Left kidney (tissue), 2 donors: ENCODE data around the gene GLYATL1. TPM values are rescaled to one million over a fixed set of nuclear protein-coding genes. Genes with fewer than 3 reads are reported as not detected.

Source experiments
- DNase-seq: peaks from one replicate; pipeline ENCODE4 v3.0.0-alpha.2; 2013
- polyA plus RNA-seq: library from polyadenylated mRNA; unstranded; fragments of 120-200 nt; gene quantifications from one replicate; pipeline ENCODE4 v1.2.1, GENCODE V29; 2013; ENCODE audit not compliant: insufficient read length

GLYATL1 gene
- polyA plus RNA-seq, 1 donor, result 196 TPM

DNA sequence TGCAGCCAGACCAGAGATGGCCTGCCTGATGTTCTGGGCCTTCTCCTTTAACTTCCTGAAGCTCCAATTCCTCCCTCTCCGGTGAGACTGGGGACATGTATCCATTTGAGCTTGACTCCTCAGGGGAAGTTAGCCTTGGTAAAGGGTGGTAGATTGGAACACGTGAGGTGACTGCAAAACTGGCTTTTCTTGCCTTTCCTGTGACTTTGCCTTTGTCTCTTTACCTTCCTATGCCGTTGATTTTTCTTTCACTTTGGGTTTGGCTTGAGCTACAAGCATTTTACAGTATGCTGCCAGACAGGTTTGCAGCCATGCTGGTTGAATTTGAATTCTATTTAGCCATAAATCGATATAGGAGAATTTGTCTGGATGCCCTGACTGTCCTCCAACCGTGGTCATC lies 16.8 kb upstream of the GLYATL1 start:
- no peak for DNase-seq

DNA sequence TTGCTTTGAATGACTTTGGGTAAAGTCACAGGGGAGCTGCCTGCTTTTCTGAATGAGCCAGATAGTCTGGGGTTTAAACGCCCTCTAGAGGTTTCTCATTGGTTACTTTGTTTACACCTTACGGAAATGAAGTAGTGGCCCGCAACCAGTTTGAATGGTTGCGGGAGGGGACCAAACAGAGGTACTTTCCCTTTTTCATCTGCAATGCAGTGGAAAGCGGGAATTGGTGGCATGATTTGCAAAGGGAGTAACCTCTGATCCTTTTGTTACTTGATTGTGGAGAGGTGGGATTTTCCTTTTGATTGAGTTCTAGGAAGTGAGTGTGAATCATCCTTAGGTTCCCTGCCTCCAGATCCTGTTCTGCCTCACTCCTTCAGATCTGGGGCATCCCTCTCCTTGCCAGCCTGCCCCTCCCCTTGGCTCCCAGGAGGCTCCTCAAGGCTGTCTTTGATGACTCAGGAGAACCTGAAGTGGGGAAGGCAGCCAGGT lies 15.9 kb upstream of the GLYATL1 start:
- DNase-seq, result peak; percentile 39

DNA sequence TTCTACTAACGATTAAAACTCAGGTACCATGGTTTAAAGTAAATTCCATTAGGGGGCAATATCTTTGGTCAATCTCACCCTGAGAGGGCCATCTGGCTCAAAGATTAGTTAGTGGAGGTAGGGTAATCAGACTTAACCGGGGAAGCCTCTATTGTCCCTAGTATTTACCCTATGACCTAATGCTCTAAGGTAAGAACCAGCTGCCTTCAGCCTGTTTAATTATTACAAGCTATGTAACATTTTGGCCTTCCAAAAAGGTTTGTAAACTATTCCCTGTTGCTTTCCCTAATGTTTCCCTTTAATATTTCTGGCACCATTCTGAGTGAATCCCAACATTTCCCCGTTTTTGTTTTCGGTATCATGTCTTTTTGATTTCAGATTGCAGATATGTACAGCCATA lies 15.1 kb upstream of the GLYATL1 start:
- DNase-seq, result no peak

DNA sequence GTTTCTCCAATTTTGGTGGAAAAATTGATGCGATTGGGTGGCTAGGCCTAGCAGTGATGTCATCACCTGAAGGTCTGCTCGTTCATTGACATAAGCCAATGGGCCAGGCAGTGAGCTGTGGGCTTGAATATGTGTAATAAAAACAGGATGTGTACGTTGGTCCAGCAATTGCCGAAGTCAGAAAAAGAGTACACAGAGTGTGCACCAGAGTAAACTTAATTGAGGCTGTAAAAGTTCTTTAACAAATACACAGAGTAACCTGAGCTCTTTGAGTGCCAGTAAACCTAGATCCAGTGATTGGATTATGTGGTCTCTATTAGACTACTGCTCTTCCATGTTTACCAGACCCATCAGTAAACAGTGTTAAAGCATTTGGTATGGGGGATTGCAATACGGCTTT lies 13.0 kb upstream of the GLYATL1 start:
- no peak for DNase-seq

DNA sequence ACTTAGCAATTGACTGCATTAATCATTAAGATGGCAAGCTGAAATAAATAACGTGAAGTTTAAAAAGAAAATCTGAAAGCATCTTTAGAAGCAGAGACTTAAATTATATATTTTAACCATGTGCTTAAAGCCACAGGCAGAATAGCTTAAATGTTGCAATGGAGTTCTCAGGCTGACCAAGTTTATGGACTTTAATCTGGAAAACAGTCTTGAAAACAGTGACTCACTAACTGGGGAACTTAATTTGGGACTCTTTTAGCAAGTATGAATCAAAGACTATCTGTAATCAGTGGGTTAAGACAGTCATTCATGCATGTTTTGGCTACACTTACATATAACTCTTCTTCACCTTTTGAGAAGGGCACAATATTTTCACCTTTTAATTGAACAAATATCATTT lies 12.6 kb upstream of the GLYATL1 start:
- no peak for DNase-seq

DNA sequence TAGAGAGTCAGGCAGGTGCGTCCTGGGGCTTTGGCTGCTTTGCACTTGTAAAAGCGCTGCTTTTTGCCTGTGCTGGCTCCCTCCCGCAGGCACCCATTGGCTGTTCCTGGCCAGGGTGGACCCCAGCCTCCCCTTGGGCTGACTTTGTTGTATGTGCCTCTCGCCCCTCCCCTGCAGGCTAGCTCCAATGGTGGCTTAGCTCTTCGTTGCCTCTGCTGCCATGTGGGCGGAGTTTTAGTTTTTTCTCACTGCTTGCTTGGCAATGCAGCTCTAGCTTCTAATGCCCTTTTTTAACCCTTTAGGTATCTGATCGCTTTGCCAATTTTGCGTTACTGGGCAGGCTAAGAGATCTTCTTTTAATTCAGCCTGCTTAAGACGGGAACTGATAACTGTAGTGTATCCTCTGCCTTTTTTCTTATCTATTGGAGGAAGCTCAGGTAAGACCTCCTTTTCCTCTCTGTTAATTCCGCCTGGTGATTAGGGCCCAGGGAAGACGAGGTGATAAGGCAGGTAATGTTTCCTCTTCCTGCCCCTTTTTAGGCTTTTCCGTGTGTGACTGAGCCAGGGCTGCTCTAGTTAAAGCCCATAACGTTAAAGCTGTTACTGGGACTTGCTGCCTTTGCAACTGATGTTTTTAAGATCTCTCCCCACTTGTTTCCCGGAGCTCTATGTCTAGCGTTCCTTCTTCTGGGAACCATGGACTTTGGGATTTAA lies 11.7 kb upstream of the GLYATL1 start:
- DNase-seq, result peak; percentile 86

DNA sequence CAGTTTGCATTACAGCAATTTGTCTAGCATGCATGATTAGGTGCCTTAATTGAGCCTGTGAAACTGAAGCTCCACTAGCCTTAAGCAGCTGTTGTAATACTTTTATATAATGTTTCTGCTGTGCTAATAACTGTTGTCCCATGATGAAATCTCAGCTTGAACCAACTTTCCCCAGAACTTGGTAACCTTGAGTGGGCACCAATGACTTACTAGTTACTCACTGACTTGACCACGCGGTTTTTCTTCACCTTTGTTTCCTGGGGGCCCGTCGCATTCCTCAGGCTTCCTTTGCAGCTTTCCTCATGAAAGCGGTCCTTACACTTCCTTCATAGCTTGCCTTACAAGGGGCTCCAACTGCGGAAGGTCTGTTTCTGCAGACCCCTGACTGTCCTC lies 11.2 kb upstream of the GLYATL1 start:
- DNase-seq, result no peak

DNA sequence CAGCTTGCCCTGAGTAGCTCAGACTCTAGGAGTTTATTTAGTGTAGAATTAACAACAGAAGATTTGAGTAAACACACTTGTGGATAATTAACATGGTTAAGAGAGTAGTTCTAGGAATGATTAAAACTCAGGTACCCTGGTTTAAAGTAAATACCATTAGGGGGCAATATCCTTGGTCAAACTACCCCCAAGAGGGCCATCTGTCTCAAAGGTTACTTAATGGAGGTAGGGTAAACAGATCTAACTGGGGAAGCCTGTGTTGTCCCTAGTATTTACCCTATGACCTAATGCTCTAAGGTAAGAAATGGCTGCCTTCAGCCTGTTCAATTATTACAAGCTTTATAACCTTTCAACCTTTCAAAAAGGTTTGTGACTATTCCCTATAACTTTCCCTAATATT lies 10.6 kb upstream of the GLYATL1 start:
- DNase-seq, result no peak

DNA sequence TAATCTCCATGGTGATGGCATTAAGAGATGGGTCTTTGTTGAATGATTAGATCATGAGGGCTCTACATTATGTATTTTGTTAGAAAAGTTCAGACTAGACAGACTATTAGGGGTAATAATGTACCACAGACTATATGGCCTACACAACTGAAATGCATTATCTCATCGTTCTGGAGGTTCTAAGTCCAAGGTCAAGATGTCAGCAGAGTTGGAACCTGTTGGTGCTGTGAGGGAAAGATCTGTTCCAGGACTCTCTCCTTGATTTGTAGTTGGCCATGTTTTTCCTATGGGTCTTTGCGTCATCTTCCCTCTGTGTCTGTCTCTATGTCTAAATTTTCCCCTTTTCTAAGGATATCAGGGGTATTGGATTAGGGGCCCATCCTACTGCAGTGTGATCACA lies 8.4 kb upstream of the GLYATL1 start:
- no peak for DNase-seq

DNA sequence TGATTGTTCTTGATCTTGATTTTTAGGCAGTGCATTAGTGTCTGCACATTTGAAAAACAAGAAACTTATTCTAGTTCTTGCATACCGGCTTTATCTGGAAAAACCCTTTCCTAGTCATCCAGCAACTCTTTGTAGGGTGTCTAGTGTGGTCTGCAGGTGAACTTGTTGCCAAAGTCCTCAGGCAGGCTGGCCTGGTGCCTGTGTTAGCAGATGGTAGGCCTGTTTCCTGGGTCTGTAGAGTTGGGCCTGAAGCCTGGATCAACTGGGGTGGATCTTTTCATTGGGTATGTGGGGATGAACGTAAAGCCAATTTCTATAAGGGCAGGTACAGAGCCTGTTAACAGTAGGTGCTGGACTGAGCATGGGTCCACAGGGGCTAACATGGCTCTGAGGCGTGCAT lies 5.6 kb upstream of the GLYATL1 start:
- DNase-seq, result no peak

DNA sequence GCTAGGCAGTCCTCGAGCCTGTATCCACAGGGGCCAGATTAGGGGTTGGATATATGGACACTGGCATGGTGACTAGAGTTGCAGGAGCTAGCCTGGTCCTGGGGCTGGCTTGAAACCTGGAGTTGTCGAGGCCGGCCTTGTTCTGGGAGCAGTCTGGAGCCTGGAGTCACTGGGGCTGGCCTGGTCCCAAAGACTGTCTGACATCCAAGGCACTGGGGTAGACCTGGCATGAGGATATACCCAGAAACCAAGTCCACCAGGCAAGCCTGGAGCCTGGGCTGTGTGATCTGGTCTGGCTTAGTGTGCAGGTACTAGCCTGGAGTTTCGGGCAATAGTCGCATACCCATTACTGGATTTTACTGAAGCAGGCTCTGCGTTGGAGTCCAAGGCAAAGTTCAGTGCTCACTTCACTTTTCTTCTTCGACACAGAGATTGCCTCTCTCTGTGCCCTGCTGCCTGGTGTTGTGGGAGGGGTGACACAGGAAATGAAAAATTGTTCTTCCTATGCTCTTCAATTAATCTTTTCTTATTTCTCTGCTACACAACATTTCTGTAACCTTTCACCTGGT lies 4.3 kb upstream of the GLYATL1 start:
- DNase-seq, result no peak

DNA sequence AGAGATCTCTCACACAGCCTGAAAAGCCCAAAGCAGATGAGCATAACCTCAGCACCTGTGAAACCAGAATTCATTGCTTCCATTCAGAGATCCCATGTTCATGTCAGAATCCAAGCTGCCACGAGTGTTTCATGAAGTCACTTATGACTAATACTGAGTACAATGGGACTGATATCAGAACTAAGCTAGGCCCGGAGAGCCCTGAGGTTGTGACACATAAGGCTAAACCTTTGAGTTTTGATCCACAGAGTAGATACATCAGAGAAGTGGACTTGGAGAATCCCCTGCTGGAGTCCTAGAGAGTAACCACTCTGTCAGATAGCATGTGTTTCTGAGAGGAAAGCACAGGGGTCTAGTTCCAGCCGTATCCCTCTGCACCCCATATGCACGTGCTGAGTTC lies 890 bp upstream of the GLYATL1 start:
- DNase-seq, result no peak

DNA sequence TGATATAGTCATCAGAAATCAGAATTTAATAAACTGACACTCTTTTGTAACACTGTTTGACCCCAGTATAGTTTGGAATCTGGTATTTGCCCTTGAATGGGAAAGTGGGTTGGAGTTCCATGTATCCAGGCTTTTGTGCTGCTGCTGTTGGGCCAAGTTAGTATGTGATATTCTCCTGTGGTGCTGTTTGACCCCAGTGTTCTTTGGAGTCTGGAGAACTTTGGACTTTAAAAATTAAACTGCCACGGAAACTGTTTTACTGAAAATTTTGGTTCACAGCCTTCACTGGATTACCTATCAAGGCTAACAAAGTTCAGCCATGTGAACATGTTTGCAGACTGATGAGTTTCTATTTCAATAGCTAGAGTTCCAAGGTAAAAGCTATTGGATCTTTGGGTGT lies 740 bp downstream of the GLYATL1 start:
- no peak for DNase-seq

DNA sequence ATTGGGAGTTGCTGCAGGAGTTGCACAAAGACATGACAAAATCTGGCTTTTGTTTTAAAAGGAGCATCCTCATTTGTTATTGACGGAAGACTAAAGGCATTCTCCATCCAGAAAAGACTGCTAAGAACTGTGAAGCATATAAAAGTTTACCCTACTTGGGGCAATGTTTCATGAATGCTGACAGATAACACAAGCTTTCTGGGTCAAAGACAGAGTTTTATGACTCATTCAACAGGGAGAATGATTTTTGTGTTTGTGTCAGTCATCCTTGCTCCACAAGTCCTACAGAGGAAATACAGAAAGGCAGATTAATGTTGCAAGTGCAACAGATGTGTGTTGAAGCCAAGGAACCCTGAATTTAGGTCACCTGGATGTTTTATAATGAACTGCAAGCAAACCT lies 2.5 kb downstream of the GLYATL1 start:
- no peak for DNase-seq

DNA sequence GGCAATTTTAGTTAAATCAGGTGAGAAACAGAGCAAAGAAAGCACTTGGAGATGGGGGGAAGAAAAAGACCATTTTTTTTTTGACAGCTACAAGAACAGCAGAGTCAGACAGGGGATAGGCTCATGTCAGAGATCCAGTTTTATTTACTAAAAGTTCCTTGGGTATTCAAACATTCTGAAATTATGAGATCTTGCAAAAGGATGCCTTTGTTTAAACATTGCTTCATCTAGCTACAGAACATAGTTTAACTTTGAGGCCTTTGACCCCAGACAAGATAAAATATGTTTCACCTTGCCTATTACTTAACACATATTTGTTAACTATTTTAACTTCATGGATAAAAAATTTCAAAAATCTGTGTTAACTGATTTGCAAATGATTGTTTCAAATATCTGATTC lies 6.4 kb downstream of the GLYATL1 start:
- DNase-seq, result no peak

DNA sequence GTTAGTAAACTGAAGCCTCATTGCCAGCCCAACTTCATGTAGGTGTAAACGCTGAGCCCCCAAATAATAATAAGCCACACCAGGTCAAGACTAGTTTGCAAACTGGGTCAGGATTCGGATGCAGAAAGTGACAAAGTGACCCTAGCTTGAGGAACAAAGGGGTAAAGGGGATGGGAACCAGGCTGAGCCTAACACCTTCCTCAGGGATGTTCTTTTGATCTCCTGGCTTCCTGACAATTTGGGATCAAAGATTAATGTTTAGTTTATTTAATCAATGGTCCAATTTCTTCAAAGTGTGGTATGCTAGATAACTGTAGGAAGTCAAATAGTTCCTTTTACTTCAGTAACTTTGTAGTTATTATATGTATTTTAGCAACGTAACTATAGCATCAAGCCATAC lies 9.9 kb downstream of the GLYATL1 start:
- no peak for DNase-seq

DNA sequence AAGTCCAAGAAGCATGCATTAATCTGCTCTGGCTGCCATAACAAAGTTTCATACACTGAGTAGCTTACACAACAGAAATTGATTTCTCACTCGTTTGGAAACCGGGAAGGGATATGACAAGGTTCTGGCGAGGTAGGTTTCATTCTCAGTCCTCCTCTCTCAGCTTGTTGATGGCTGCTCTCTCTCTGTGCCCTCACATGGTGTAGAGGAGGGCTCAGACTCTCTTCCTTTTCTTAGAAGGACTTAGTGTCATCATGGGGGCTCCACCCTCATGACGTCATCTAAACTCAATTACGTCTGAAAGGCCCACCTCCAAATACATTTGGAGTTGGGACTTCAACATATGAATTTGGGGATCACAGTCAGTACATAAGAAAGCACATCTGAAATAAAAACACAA lies 18.6 kb downstream of the GLYATL1 start:
- no peak for DNase-seq

DNA sequence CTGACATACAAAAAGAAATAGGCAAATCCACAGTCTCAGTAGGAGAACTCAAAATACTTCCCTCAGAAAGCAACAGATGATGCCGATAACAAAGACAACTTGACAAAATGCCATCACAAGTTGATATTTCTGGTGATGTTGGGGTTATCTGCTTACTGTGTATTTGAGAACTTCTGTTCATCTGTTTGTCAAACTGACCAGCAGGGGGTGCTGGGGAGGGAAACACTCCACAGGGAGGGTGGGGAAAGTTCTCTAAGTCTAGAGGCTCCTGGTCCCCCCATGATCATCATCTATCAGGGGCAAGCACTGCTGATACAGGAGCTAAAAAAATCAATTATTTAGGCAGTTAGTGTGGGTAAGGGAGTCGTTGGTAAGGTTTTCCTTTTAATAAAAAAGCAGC lies 19.2 kb downstream of the GLYATL1 start:
- DNase-seq, result no peak

DNA sequence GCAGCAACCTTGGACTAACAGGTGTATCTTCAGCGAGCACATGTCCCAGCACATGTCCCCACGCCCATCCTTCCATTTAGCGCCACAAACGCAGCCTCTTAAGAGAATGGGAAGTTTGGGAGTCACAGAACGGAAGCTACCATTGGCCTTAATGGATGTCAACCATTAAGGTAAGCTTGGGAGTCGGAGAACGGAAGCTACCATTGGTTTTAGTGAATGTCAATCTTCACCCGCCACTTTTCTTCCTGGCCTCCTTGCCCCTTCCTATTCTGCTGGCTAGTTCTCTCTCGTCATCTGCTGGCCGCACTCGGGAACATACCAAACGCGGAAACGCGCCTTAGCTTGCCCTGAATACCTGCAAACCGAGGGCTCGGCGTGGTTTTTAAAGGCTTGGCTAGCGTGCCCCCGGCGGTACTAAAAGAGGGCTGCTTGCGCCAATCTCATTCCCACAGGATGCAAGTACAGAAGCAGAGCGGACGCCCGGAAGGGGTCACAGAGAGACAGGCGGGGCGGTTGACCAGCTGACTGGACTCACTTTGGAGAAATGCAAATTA lies 24.3 kb downstream of the GLYATL1 start:
- peak; percentile 50 for DNase-seq

DNA sequence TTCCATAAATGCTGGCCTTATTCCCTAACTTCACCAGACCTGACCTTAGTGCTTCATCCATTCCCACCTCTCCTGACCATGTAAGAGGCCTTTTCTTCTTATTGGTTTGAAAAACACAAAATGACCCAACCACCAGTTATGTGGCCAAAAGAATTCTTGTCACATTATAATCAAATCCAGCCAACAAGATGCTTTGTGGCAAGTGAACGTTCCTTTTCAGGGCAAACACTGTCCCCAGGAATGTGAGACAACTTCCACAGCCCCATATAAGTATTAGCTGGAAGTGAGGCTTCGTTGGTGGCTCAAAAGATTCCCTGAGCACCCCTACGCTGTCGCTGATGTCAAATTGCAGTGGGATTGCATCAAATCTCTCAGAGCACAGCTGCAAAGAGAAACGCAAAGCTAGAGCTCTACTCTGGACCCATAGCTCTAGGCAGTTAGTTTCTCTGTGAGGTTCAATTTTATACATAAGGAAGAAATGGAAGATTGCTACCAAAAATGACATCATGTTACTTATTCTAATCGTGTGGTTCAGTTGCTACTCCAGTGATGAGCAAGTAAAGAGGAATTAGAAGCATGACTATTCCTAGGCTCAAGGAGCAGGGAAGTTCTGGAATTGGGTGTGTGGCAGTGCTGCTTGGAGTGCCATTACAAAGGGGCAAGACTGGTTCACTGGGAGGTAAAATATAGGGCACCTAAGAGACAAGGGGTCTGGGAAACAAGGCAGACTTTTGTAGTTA lies 26.1 kb downstream of the GLYATL1 start:
- no peak for DNase-seq

DNA sequence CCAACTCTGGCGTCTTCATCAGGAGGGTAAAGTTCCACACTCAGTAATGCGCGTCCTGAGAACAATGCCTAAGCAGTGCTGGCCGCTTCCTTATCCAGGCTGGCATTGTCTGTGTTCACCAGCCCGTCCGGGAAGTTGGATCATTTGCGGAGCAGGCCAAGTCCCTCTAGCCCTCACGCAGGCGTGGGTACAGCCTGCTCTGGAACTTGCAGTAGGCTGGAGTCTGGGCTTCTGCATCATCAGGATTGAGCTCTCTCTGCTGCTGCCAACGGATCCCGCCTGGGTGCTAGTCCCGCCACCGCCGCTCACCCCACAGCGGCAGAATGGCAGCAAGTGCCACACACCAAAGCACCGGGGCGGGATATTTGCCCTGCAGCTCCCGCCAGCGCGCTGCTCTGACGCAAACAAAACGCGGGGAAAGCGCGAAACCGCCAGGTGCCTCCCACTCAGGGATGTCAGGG lies 29.0 kb downstream of the GLYATL1 start:
- DNase-seq, result no peak

DNA sequence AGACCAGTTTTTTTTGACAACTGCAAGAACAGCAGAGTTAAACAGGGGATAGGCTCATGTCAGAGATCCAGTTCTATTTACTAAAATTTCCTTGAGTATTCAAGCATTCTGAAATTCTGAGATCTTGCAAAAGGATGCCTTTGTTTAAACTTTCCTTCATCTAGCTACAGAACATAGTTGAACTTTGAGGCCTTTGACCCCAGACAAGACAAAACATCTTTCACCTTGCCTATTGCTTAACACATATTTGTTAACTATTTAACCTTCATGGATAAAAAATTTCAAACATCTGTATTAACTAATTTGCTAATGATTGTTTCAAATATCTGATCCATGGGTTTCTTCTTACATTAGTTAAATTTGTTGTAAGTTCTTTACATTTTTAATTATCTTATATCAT lies 38.2 kb downstream of the GLYATL1 start:
- DNase-seq, result no peak

DNA sequence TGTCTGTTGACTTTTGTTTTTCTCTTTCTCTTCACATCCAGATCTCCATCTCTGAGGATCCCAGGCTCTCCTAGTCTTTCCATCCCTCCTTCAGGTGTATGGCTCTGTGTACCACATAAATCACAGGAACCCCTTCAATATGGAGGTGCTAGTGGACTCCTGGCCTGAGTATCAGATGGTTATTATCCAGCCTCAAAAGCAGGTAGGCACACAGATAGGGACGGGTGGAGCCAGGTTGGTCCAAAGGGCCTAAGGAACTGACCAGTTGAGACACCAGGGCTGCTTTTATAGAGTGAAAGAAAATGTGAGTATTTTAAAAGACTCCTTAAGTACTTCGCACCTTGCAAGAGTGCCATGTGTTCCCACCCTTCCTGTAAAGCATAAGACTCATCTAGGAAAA lies 39.9 kb downstream of the GLYATL1 start:
- no peak for DNase-seq
